Neural cell (in vitro differentiated cells): ENCODE results near the gene SH3BP4.

Experiments used
- EP300 ChIP-seq: fragments of 450-650 bp; conservative IDR thresholded peaks from 2 replicates; pipeline ENCODE4 v1.6.1; 2014; ENCODE audit warnings: antibody characterized with exemption, mild to moderate bottlenecking, moderate library complexity; ENCODE audit not compliant: poor library complexity, severe bottlenecking
- EZH2 ChIP-seq: fragments of 200-600, 300-800 bp; shearing (Covaris generic), sonication (generic); IDR thresholded peaks from 2 replicates; pipeline ENCODE4 v1.6.1; 2014; ENCODE audit warnings: antibody characterized with exemption, low read length, borderline replicate concordance, mild to moderate bottlenecking; ENCODE audit not compliant: insufficient read depth, poor library complexity, severe bottlenecking
- POLR2AphosphoS5 ChIP-seq: IDR thresholded peaks from 2 replicates; pipeline ENCODE4 v1.6.1; 2012
- RAD21 ChIP-seq: fragments of 450-650 bp; conservative IDR thresholded peaks from 2 replicates; pipeline ENCODE4 v1.6.1; 2014; ENCODE audit warnings: antibody characterized with exemption, mild to moderate bottlenecking, moderate library complexity
- SMC3 ChIP-seq: fragments of 450-650 bp; conservative IDR thresholded peaks from 2 replicates; pipeline ENCODE4 v1.6.1; 2014; ENCODE audit warnings: antibody characterized with exemption, mild to moderate bottlenecking, moderate library complexity; ENCODE audit not compliant: poor library complexity
- TF ChIP-seq, protein P1 (sequence below): fragments of 450-650 bp; IDR thresholded peaks from 2 replicates; pipeline ENCODE4 v1.5.1; 2014; ENCODE audit warnings: antibody characterized with exemption, mild to moderate bottlenecking, moderate library complexity; ENCODE audit not compliant: poor library complexity, severe bottlenecking
- TF ChIP-seq, protein P2 (sequence below): IDR thresholded peaks from 2 replicates; pipeline ENCODE4 v1.6.1; 2012; ENCODE audit warnings: borderline replicate concordance

DNA sequence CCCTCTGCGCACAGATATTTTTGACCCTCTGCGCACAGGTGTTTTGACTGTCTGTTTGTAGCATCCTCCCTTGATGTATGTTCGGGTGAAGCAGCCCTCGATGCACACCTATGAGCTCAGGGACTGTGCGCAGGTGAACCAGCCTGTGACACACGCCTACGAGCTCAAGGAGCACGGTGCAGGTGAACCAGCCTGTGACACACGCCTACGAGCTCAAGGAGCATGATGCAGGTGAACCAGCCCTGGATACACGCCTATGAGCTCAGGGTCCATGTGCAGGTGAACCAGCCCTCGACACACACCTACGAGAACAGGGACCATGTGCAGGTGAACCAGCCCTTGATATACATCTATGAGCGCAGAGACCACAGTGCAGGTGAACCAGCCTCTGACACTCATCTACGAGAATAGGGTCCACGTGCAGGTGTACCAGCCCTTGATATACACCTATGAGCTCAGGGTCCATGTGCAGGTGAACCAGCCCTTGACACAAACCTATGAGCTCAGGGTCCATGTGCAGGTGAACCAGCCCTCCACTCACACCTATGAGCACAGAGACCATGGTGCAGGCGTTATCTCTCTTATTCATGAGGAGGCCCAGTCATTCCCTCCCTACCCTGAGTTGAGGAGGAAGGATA lies 33.9 kb downstream of the SH3BP4 start:
- TF ChIP-seq, protein P1, sequence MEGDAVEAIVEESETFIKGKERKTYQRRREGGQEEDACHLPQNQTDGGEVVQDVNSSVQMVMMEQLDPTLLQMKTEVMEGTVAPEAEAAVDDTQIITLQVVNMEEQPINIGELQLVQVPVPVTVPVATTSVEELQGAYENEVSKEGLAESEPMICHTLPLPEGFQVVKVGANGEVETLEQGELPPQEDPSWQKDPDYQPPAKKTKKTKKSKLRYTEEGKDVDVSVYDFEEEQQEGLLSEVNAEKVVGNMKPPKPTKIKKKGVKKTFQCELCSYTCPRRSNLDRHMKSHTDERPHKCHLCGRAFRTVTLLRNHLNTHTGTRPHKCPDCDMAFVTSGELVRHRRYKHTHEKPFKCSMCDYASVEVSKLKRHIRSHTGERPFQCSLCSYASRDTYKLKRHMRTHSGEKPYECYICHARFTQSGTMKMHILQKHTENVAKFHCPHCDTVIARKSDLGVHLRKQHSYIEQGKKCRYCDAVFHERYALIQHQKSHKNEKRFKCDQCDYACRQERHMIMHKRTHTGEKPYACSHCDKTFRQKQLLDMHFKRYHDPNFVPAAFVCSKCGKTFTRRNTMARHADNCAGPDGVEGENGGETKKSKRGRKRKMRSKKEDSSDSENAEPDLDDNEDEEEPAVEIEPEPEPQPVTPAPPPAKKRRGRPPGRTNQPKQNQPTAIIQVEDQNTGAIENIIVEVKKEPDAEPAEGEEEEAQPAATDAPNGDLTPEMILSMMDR = no peak
- TF ChIP-seq POLR2AphosphoS5 (no peak), SMC3 (no peak), EZH2 (no peak), EP300 (no peak), RAD21 (no peak)
- TF ChIP-seq, protein P2, sequence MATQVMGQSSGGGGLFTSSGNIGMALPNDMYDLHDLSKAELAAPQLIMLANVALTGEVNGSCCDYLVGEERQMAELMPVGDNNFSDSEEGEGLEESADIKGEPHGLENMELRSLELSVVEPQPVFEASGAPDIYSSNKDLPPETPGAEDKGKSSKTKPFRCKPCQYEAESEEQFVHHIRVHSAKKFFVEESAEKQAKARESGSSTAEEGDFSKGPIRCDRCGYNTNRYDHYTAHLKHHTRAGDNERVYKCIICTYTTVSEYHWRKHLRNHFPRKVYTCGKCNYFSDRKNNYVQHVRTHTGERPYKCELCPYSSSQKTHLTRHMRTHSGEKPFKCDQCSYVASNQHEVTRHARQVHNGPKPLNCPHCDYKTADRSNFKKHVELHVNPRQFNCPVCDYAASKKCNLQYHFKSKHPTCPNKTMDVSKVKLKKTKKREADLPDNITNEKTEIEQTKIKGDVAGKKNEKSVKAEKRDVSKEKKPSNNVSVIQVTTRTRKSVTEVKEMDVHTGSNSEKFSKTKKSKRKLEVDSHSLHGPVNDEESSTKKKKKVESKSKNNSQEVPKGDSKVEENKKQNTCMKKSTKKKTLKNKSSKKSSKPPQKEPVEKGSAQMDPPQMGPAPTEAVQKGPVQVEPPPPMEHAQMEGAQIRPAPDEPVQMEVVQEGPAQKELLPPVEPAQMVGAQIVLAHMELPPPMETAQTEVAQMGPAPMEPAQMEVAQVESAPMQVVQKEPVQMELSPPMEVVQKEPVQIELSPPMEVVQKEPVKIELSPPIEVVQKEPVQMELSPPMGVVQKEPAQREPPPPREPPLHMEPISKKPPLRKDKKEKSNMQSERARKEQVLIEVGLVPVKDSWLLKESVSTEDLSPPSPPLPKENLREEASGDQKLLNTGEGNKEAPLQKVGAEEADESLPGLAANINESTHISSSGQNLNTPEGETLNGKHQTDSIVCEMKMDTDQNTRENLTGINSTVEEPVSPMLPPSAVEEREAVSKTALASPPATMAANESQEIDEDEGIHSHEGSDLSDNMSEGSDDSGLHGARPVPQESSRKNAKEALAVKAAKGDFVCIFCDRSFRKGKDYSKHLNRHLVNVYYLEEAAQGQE = no peak
